Raji (cell line): Measurements from ENCODE around the gene DIAPH3.

Source experiments
- POLR2A ChIP-seq: IDR thresholded peaks from 2 replicates; pipeline ENCODE4 v1.6.1; 2011; ENCODE audit warnings: low read depth, low read length, control low read depth; ENCODE audit not compliant: insufficient read depth

The DIAPH3 gene

GRCh38 chr13:59883885-59884284, 279.8 kb downstream of the DIAPH3 start:
- TF ChIP-seq POLR2A, result no peak

GRCh38 chr13:59880468-59880867, 283.3 kb downstream of the DIAPH3 start:
- no peak for TF ChIP-seq POLR2A

- TF ChIP-seq POLR2A, result no peak
Measured at GRCh38 chr13:59879281-59879680, 284.4 kb downstream of the DIAPH3 start.

GRCh38 chr13:59877933-59878332, 285.8 kb downstream of the DIAPH3 start:
- TF ChIP-seq POLR2A, result no peak

GRCh38 chr13:59874973-59875372, 288.8 kb downstream of the DIAPH3 start:
- TF ChIP-seq POLR2A, result no peak

GRCh38 chr13:59873856-59874255, 289.9 kb downstream of the DIAPH3 start:
- TF ChIP-seq POLR2A, result no peak

- no peak for TF ChIP-seq POLR2A
Measured at GRCh38 chr13:59873309-59873708, 290.4 kb downstream of the DIAPH3 start.

- no peak for TF ChIP-seq POLR2A
Measured at GRCh38 chr13:59867867-59868266, 295.9 kb downstream of the DIAPH3 start.

GRCh38 chr13:59865398-59865797, 298.3 kb downstream of the DIAPH3 start:
- no peak for TF ChIP-seq POLR2A

- no peak for TF ChIP-seq POLR2A
Measured at GRCh38 chr13:59863621-59864020, 300.1 kb downstream of the DIAPH3 start.

- TF ChIP-seq POLR2A, result no peak
Measured at GRCh38 chr13:59861676-59862075, 302.1 kb downstream of the DIAPH3 start.

- TF ChIP-seq POLR2A, result no peak
Measured at GRCh38 chr13:59856281-59856810, 307.4 kb downstream of the DIAPH3 start.

- no peak for TF ChIP-seq POLR2A
Measured at GRCh38 chr13:59846845-59847620, 316.7 kb downstream of the DIAPH3 start.

GRCh38 chr13:59843040-59843439, 320.7 kb downstream of the DIAPH3 start:
- TF ChIP-seq POLR2A, result no peak

GRCh38 chr13:59842507-59842906, 321.2 kb downstream of the DIAPH3 start:
- no peak for TF ChIP-seq POLR2A

GRCh38 chr13:59839186-59839585, 324.5 kb downstream of the DIAPH3 start:
- no peak for TF ChIP-seq POLR2A

GRCh38 chr13:59837101-59837500, 326.6 kb downstream of the DIAPH3 start:
- TF ChIP-seq POLR2A, result no peak
